AG04449 (cell line): ENCODE data around the gene INAVA.

Source experiments
- CTCF ChIA-PET: fragments of 350-600 bp; formaldehyde crosslinking; extraction: SDS; loops from one replicate; lab custom pipeline; 2021; ENCODE audit warnings: antibody characterized with exemption; lab: Yijun Ruan, JAX
- POLR2A ChIA-PET: fragments of 400-600, 350-600 bp; formaldehyde crosslinking; extraction: SDS; loops from one replicate; lab custom pipeline; 2020; ENCODE audit warnings: antibody characterized with exemption, inconsistent platforms; lab: Yijun Ruan, JAX
- DNase-seq: peaks from one replicate; pipeline ENCODE4 v3.0.0-alpha.2; 2010; ENCODE audit warnings: low read depth, low spot score
- H3K4me3 ChIP-seq: 2 replicates; pipeline ENCODE4 v1.5.1; 2011; ENCODE audit warnings: low read depth, mild to moderate bottlenecking, control low read depth, low read length
- CTCF ChIP-seq: IDR thresholded peaks from one replicate; pipeline ENCODE4 v1.5.1; 2011; ENCODE audit warnings: mild to moderate bottlenecking, moderate library complexity, low read length, control low read depth, inconsistent platforms; ENCODE audit not compliant: insufficient read depth; ENCODE audit errors: missing control alignments

INAVA gene

GRCh38 chr1:200892958-200893357 is 1.7 kb upstream of the INAVA start:
- TF ChIP-seq CTCF = no peak
- POLR2A ChIA-PET = no interaction called here
- CTCF ChIA-PET = no interaction called here
- no peak overlapping the region for H3K4me3 ChIP-seq
- no peak for DNase-seq

- CTCF ChIA-PET = no interaction called here
- no peak for TF ChIP-seq CTCF
- POLR2A ChIA-PET = no interaction called here
- no peak overlapping the region for H3K4me3 ChIP-seq
- DNase-seq = no peak
Measured at GRCh38 chr1:200893411-200893901, 1.2 kb upstream of the INAVA start.

- H3K4me3 ChIP-seq = no peak overlapping the region
- CTCF ChIA-PET = no interaction called here
- POLR2A ChIA-PET = interaction anchor here (0.5 kb wide), 1 partner anchor 43 kb away, joined by 3 read pairs; no protein-coding TSS in a partner anchor
- DNase-seq = no peak
- no peak for TF ChIP-seq CTCF
Measured at GRCh38 chr1:200895443-200895789, 716 bp downstream of the INAVA start.

GRCh38 chr1:200895801-200896530 is 1.3 kb downstream of the INAVA start:
- CTCF ChIA-PET = interaction anchor here (0.9 kb wide), 1 partner anchor 19 kb away, joined by 3 read pairs; no protein-coding TSS in a partner anchor
- H3K4me3 ChIP-seq = no peak overlapping the region
- no peak for TF ChIP-seq CTCF
- POLR2A ChIA-PET = no interaction called here
- DNase-seq = no peak

GRCh38 chr1:200896531-200897196 is 2.0 kb downstream of the INAVA start:
- ChIA-PET POLR2A (no interaction called here), CTCF (interaction anchor here (0.9 kb wide), 2 partner anchors 20 to 146 kb away, joined by 3 read pairs; no protein-coding TSS in a partner anchor)
- no peak for TF ChIP-seq CTCF
- no peak for DNase-seq
- H3K4me3 ChIP-seq = no peak overlapping the region

- no peak overlapping the region for H3K4me3 ChIP-seq
- ChIA-PET CTCF (interaction anchor here (0.9 kb wide), 2 partner anchors 21 to 145 kb away, joined by 3 read pairs; no protein-coding TSS in a partner anchor), POLR2A (no interaction called here)
- DNase-seq = no peak
- no peak for TF ChIP-seq CTCF
Measured at GRCh38 chr1:200897259-200897658, 2.6 kb downstream of the INAVA start.
